Heart left ventricle (tissue), 13 donors: ENCODE measurements around the gene FAM20B.

Experiments
- POLR2A ChIP-seq, 2 donors: fragments of 450-650 bp; IDR thresholded peaks; one replicate each; pipeline ENCODE4 v1.6.1; 2017; ENCODE audit warnings: antibody characterized with exemption in 2 of 2, mild to moderate bottlenecking in 2 of 2, moderate library complexity in 2 of 2
- TF ChIP-seq, protein P1 (sequence below), 12 donors: fragments of 200-600 bp; sonication (generic) in 4 of 12; IDR thresholded peaks; one replicate each; pipeline versions ENCODE4 v1.5.0 to v1.8.0; 2018 to 2022; ENCODE audit warnings: antibody characterized with exemption in 12 of 12, mild to moderate bottlenecking in 5 of 12
- donor health status: ischemic (EF 13 %, LVEDD 7.1; RV severe dilation, severe dysfunction).
- donor health status: DM: no; HTN: yes; CAD: no.
- donor health status: DM: no; HTN: no; CAD: no.
- donor health status: ischemic (EF 25% LVEDD 6.9; RV normal size, moderate dysfunction).
- donor health status: ischemic (EF 25% LVEDD 5.7; RV mildly dilated, moderate dysfunction).
- donor health status: ischemic (EF 35%, LVEDD 5.7; RV mildly dilated, moderate dysfunction).
- donor health status: nonischemic (EF 11% LVEDD 7.7; RV severe dilation, severe dysfunction).
- donor health status: DM: yes; HTN: yes; CAD: no.
- donor health status: PGD.
- donor health status: ischemic (EF 29% LVEDD 5.4; RV normal size, mild dysfunction).
- donor health status: nonischemic (EF 23%, LVEDD 6.1; RV moderate dilation, normal function).

DNA sequence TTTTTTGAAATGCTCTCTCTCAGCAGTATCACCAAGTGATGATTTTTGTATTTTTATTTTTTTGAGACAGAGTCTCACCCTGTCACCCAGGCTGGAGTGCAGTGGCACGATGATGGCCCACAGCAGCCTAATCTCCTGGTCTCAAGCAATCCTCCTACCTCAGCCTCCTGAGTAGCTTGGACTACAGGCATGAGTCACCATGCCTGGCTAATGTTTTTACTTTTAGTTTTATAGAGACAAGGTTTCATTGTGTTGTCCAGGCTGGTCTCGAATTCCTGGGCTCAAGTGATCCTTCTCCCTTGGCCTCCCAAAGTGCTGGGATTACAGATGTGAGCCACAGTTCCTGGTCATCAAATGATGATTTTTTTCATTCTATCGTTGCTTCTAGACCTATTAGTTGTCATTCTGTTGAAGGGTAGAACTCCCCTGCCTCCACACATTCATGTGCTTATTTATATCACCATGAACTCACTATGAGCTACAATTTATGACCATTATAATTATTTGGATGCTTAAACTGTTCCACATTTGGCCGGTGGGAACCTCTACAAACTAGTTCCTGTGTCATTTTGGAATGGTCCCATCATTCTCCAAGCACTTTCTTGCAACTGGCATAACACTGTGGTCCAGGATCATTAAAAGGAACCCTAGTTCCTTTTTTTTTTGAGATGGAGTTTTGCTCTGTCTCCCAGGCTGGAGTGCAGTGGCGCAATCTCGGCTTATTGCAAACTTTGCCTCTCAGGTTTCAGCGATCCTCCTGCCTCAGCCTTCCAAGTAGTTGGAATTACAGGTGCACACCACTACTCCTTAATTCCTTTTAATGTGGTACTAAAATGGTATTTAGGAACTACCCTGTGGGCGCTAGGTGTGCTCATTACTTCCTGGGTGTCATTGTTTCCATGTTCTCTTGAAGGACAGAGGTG, 35.9 kb downstream of the FAM20B start:
- TF ChIP-seq POLR2A (IDR thresholded peaks at IDR 0.05), result no peak
- TF ChIP-seq, protein P1, sequence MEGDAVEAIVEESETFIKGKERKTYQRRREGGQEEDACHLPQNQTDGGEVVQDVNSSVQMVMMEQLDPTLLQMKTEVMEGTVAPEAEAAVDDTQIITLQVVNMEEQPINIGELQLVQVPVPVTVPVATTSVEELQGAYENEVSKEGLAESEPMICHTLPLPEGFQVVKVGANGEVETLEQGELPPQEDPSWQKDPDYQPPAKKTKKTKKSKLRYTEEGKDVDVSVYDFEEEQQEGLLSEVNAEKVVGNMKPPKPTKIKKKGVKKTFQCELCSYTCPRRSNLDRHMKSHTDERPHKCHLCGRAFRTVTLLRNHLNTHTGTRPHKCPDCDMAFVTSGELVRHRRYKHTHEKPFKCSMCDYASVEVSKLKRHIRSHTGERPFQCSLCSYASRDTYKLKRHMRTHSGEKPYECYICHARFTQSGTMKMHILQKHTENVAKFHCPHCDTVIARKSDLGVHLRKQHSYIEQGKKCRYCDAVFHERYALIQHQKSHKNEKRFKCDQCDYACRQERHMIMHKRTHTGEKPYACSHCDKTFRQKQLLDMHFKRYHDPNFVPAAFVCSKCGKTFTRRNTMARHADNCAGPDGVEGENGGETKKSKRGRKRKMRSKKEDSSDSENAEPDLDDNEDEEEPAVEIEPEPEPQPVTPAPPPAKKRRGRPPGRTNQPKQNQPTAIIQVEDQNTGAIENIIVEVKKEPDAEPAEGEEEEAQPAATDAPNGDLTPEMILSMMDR (IDR thresholded peaks at IDR 0.05), result no peak
